Neuronal stem cell (in vitro differentiated cells): Measurements from ENCODE around the gene CSF3.

Source experiments
- small RNA-seq: library from polyadenylated mRNA; stranded (forward); fragments of <200 nt; extraction: miRNeasy Mini kit (QIAGEN cat#:217004); gene quantifications from one replicate; pipeline ENCODE3, GENCODE V24; 2013; ENCODE audit not compliant: insufficient read depth

CSF3 gene

Small RNAs within 50 kb of the gene (small RNA-seq; reads per million reads assigned to genes)
- gene SNORD124 = 102 reads per million, percentile 96 among the genes with 10 or more reads in this experiment
